NCI-H524 treated with DMSO at 0.1 percent for 48 hours (cell line): ENCODE results near the gene BTG2.
A peak's percentile ranks its signal among the peaks of the same experiment; 100 is the strongest.
"Not testable (repeated sequence)": the region's sequence is repeated elsewhere in the genome, so short reads cannot be mapped to it uniquely, and the experiment has no call there.

Experiments used
- DNase-seq: peaks from one replicate; lab custom pipeline; 2025; lab: John Stamatoyannopoulos, UW

Gene BTG2

GRCh38 chr1:203291201-203292096, 13.9 kb upstream of the BTG2 start:
- no peak for DNase-seq

- DNase-seq: no peak
Measured at GRCh38 chr1:203295796-203296195, 9.5 kb upstream of the BTG2 start.

GRCh38 chr1:203296460-203297073, 8.8 kb upstream of the BTG2 start:
- DNase-seq: peak; percentile 59

- DNase-seq: no peak
Measured at GRCh38 chr1:203299169-203299568, 6.2 kb upstream of the BTG2 start.

- DNase-seq: not testable (repeated sequence)
Measured at GRCh38 chr1:203299719-203300429, 5.4 kb upstream of the BTG2 start.

GRCh38 chr1:203300441-203301330, 4.6 kb upstream of the BTG2 start:
- no peak for DNase-seq

- DNase-seq: no peak
Measured at GRCh38 chr1:203301331-203301668, 4.0 kb upstream of the BTG2 start.

GRCh38 chr1:203302456-203302855, 2.9 kb upstream of the BTG2 start:
- no peak for DNase-seq

- DNase-seq: no peak
Measured at GRCh38 chr1:203302894-203303293, 2.4 kb upstream of the BTG2 start.

GRCh38 chr1:203304391-203304918, 864 bp upstream of the BTG2 start:
- no peak for DNase-seq

GRCh38 chr1:203305809-203306088, 430 bp downstream of the BTG2 start:
- DNase-seq: no peak

GRCh38 chr1:203306089-203306964, 1.0 kb downstream of the BTG2 start:
- DNase-seq: no peak

GRCh38 chr1:203306965-203307541, 1.7 kb downstream of the BTG2 start:
- DNase-seq: no peak

- DNase-seq: no peak
Measured at GRCh38 chr1:203307641-203308126, 2.4 kb downstream of the BTG2 start.

GRCh38 chr1:203308328-203308922, 3.1 kb downstream of the BTG2 start:
- no peak for DNase-seq

- no peak for DNase-seq
Measured at GRCh38 chr1:203308923-203309331, 3.6 kb downstream of the BTG2 start.

GRCh38 chr1:203311368-203312301, 6.3 kb downstream of the BTG2 start:
- DNase-seq: no peak

GRCh38 chr1:203314025-203314759, 8.9 kb downstream of the BTG2 start:
- DNase-seq: not testable (repeated sequence)
